ENCODE data around the gene PIGL.

GRCh38 chr17:16259926-16260325 lies 42.9 kb downstream of the PIGL start:
- no peak for TF ChIP-seq POLR2AphosphoS5 (IDR thresholded peaks at IDR 0.05; ENCODE audit: low read depth, low read length)
- no peak for TF ChIP-seq POLR2A (IDR thresholded peaks at IDR 0.05; ENCODE audit: low read depth, low read length)
- TF ChIP-seq TAF1 (IDR thresholded peaks at IDR 0.05; ENCODE audit: borderline replicate concordance, low read depth, low read length): no peak
